Lower lobe of right lung (tissue), 2 donors: ENCODE data around the gene HDAC8. TPM values are rescaled to one million over a fixed set of nuclear protein-coding genes. Genes with fewer than 3 reads are reported as not detected.

Experiments
- ATAC-seq, 2 donors: fragments of 200-7000 bp; cut with Tn5 transposase; one replicate each; pipeline ENCODE4 v1.9.1; 2020 to 2022; ENCODE audit warnings: mild to moderate bottlenecking in 2 of 2, moderate library complexity in 2 of 2
- DNase-seq: peaks from one replicate; pipeline ENCODE4 v3.0.0-alpha.2; 2020
- H3K27ac ChIP-seq: fragments of 200-600 bp; one replicate; pipeline ENCODE4 v1.8.0; 2022
- H3K27me3 ChIP-seq: fragments of 200-600 bp; one replicate; pipeline ENCODE4 v1.8.0; 2022; ENCODE audit warnings: low read depth
- H3K36me3 ChIP-seq: fragments of 200-600 bp; one replicate; pipeline ENCODE4 v1.8.0; 2022; ENCODE audit warnings: mild to moderate bottlenecking
- H3K4me1 ChIP-seq: fragments of 200-600 bp; one replicate; pipeline ENCODE4 v1.8.0; 2022
- H3K4me3 ChIP-seq: fragments of 200-600 bp; one replicate; pipeline ENCODE4 v1.8.0; 2022; ENCODE audit warnings: mild to moderate bottlenecking
- H3K9me3 ChIP-seq: fragments of 200-600 bp; one replicate; pipeline ENCODE4 v1.8.0; 2022
- CTCF ChIP-seq: fragments of 200-600 bp; IDR thresholded peaks from one replicate; pipeline ENCODE4 v1.8.0; 2022; ENCODE audit warnings: antibody characterized with exemption, mild to moderate bottlenecking
- intact Hi-C: fragments of 100-400 bp; cut with DNase I; formaldehyde crosslinking; loops from one replicate; pipeline ENCODE4 v1.11.0; 2022
- total RNA-seq: library from RNA; stranded (reverse); fragmentation: NEBNext Ultra II Directional; extraction: Animal tissue kit (Norgen Biotek cat#: 25700); gene quantifications from one replicate; pipeline ENCODE4 v1.2.1, GENCODE V29; 2021
- donor health status: DM: no; HTN: yes; CAD: no; lungs with severe emphysema.

The HDAC8 gene
- total RNA-seq, 1 donor from 2014 or later = 26.9 TPM

GRCh38 chrX:72301781-72302180, 270.9 kb downstream of the HDAC8 start:
- H3K27me3 ChIP-seq = peaks cover 16% of the 10 kb centered on the region
- ATAC-seq = no peak

GRCh38 chrX:72299891-72300630, 272.6 kb downstream of the HDAC8 start:
- Histone ChIP-seq H3K9me3 (no peaks in the 10 kb centered on the region), H3K27ac (no peak overlapping the region), H3K4me3 (no peak overlapping the region), H3K4me1 (no peaks in the 10 kb centered on the region), H3K36me3 (no peaks in the 10 kb centered on the region), H3K27me3 (peaks cover 10% of the 10 kb centered on the region)
- no peak for TF ChIP-seq CTCF
- ATAC-seq (no peak), DNase-seq (no peak)
- intact Hi-C loops = no loop called here

More at GRCh38 chrX:72301781-72302180, 270.9 kb downstream of the HDAC8 start:
- Histone ChIP-seq H3K4me3 (no peak overlapping the region), H3K27ac (no peak overlapping the region), H3K9me3 (no peaks in the 10 kb centered on the region), H3K4me1 (no peaks in the 10 kb centered on the region), H3K36me3 (no peaks in the 10 kb centered on the region)
- intact Hi-C loops = no loop called here
- DNase-seq = no peak
- no peak for TF ChIP-seq CTCF

GRCh38 chrX:72297953-72298730, 274.5 kb downstream of the HDAC8 start:
- Histone ChIP-seq H3K4me1 (no peaks in the 10 kb centered on the region), H3K9me3 (no peaks in the 10 kb centered on the region), H3K27ac (no peak overlapping the region), H3K4me3 (no peak overlapping the region), H3K27me3 (no peaks in the 10 kb centered on the region), H3K36me3 (no peaks in the 10 kb centered on the region)
- TF ChIP-seq CTCF = no peak
- ATAC-seq = peak; percentile 54 to 64
- intact Hi-C loops = no loop called here
- no peak for DNase-seq

GRCh38 chrX:72296991-72297390, 275.7 kb downstream of the HDAC8 start:
- no peaks in the 10 kb centered on the region for H3K27me3 ChIP-seq
- intact Hi-C loops = no loop called here
- no peak for ATAC-seq

GRCh38 chrX:72295745-72296144, 276.9 kb downstream of the HDAC8 start:
- H3K27me3 ChIP-seq = no peaks in the 10 kb centered on the region
- DNase-seq (no peak), ATAC-seq (no peak)
- no peak for TF ChIP-seq CTCF
- intact Hi-C loops = no loop called here
- no peaks in the 10 kb centered on the region for H3K9me3 ChIP-seq
- H3K36me3 ChIP-seq = no peaks in the 10 kb centered on the region
- no peak overlapping the region for H3K27ac ChIP-seq
- no peak overlapping the region for H3K4me3 ChIP-seq
- no peaks in the 10 kb centered on the region for H3K4me1 ChIP-seq

More at GRCh38 chrX:72296991-72297390, 275.7 kb downstream of the HDAC8 start:
- TF ChIP-seq CTCF = no peak
- H3K4me3 ChIP-seq = no peak overlapping the region
- no peak overlapping the region for H3K27ac ChIP-seq
- H3K36me3 ChIP-seq = no peaks in the 10 kb centered on the region
- no peaks in the 10 kb centered on the region for H3K9me3 ChIP-seq
- no peaks in the 10 kb centered on the region for H3K4me1 ChIP-seq
- no peak for DNase-seq
